GM19438 (cell line): ENCODE measurements around the gene OGFR.
"Not testable (repeated sequence)": the region's sequence is repeated elsewhere in the genome, so short reads cannot be mapped to it uniquely, and the experiment has no call there.

Experiments
- ATAC-seq: cut with Tn5 transposase; IDR thresholded peaks from one replicate; pipeline ENCODE4 v1.9.1; 2021; ENCODE audit warnings: low read depth; ENCODE audit not compliant: unreplicated experiment

Gene OGFR

GRCh38 chr20:62834967-62835730 is 30.5 kb downstream of the OGFR start:
- no peak for ATAC-seq

GRCh38 chr20:62835931-62836861 is 31.6 kb downstream of the OGFR start:
- no peak for ATAC-seq

GRCh38 chr20:62836967-62837490 is 32.4 kb downstream of the OGFR start:
- no peak for ATAC-seq

- ATAC-seq = no peak
These were observed 33.1 kb downstream of the OGFR start for GRCh38 chr20:62837790-62838127.

GRCh38 chr20:62838128-62838891 is 33.7 kb downstream of the OGFR start:
- ATAC-seq = peak; percentile 78

- ATAC-seq = no peak
These were observed 34.6 kb downstream of the OGFR start for GRCh38 chr20:62839261-62839660.

GRCh38 chr20:62839816-62840215 is 35.2 kb downstream of the OGFR start:
- no peak for ATAC-seq

- no peak for ATAC-seq
These were observed 35.9 kb downstream of the OGFR start for GRCh38 chr20:62840244-62841197.

GRCh38 chr20:62841705-62842212 is 37.1 kb downstream of the OGFR start:
- no peak for ATAC-seq

GRCh38 chr20:62843656-62844055 is 39.0 kb downstream of the OGFR start:
- ATAC-seq = no peak

- no peak for ATAC-seq
These were observed 39.5 kb downstream of the OGFR start for GRCh38 chr20:62844182-62844581.

- no peak for ATAC-seq
These were observed 41.0 kb downstream of the OGFR start for GRCh38 chr20:62845416-62846160.

GRCh38 chr20:62846166-62846890 is 41.7 kb downstream of the OGFR start:
- no peak for ATAC-seq

- not testable (repeated sequence) for ATAC-seq
These were observed 44.3 kb downstream of the OGFR start for GRCh38 chr20:62848917-62849316.

GRCh38 chr20:62849431-62849830 is 44.8 kb downstream of the OGFR start:
- ATAC-seq = no peak

- no peak for ATAC-seq
These were observed 45.8 kb downstream of the OGFR start for GRCh38 chr20:62850333-62850974.

GRCh38 chr20:62852196-62852595 is 47.6 kb downstream of the OGFR start:
- no peak for ATAC-seq

GRCh38 chr20:62852841-62853240 is 48.2 kb downstream of the OGFR start:
- ATAC-seq = no peak
